ENCODE data around the gene SEC14L3. TPM values are rescaled to one million over a fixed set of nuclear protein-coding genes. Genes with fewer than 3 reads are reported as not detected.

Gene SEC14L3
- total and polyA plus RNA-seq, 2 donors (not counting 1 experiment from before 2014, with no cell fraction given) = not detected

DNA sequence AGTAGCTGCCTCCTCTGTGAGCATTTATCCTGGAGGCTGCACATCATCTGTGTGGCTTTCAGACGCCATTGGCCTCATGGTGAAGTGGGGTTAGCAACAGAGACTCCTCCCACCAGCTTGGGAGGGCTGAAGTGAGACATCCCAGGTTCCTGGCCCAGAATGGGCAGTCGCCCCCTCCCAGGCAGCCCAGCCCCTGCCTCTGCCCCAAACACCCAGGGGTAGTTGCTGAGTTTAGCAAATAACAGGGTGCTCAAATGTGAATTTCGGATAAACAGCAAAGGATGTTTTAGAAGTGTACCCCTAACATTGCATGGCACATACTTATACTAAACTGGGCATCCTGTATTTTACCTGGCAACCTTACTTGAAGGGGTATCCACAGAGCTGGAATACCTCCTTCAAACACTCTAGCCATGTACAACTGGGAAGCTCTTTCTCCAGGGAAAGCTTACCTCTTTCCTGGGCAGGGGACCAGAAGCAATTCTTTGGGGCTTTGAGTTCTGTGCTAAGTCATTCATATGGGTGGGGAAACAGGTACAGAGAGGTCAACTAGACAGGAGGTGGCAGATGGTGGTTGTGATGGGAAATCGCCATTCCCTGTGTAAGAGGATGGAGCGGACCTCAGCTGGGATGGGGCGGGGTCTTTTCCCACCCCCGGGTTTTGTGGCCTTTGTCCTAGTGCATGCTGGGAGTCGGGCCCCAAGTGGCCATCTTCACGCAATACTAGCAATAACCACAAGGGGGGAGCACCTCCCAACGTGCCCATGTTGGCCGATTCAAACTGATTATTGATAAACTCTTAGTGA lies 27.0 kb downstream of the SEC14L3 start:
- Mint-ChIP-seq H3K27ac (no peak overlapping the region), H3K4me3 (no peak overlapping the region), H3K9me3 (ENCODE audit: insufficient read depth) (peaks cover 5% of the 10 kb centered on the region), H3K4me1 (peaks cover 15% of the 10 kb centered on the region), H3K27me3 (peaks cover 46% of the 10 kb centered on the region)
- DNase-seq (peak; percentile 61), ATAC-seq (ENCODE audit: low read depth) (peak; percentile 62)
- Histone ChIP-seq H3K4me3 (ENCODE audit: control extremely low read depth in 1 of 5, extremely low read depth in 1 of 5, insufficient read depth in 1 of 5, low read depth in 2 of 5, low read length in 4 of 5) (no peak overlapping the region), H4K20me1 (ENCODE audit: control insufficient read depth, insufficient read depth, low read length, poor library complexity, severe bottlenecking) (no peaks in the 10 kb centered on the region), H3K4me2 (replicated peaks; ENCODE audit: low read depth, low read length, poor library complexity, severe bottlenecking) (no peak overlapping the region), H3K27me3 (replicated peaks in 1 of 4; ENCODE audit: control extremely low read depth in 1 of 4, control insufficient read depth in 3 of 4, insufficient read depth in 4 of 4, low read length in 3 of 4) (peaks cover 0 to 39% (median 3%) of the 10 kb centered on the region in 4 experiments), H3K79me2 (ENCODE audit: control insufficient read depth, insufficient read depth, low read length) (no peaks in the 10 kb centered on the region), H2AFZ (ENCODE audit: insufficient read depth, low read depth, low read length, poor library complexity, severe bottlenecking) (no peak overlapping the region), H3K4me1 (ENCODE audit: control insufficient read depth in 2 of 2, insufficient read depth in 2 of 2, low read length in 2 of 2) (peaks cover 8 to 11% of the 10 kb centered on the region in 2 donors), H3K9ac (ENCODE audit: low read length) (no peak overlapping the region), H3K36me3 (replicated peaks in 1 of 2; ENCODE audit: control extremely low read depth in 1 of 2, control insufficient read depth in 1 of 2, extremely low read depth in 1 of 2, insufficient read depth in 2 of 2, low read length in 1 of 2) (no peaks in the 10 kb centered on the region), H3K27ac (ENCODE audit: low read length in 2 of 2) (no peak overlapping the region), H3K9me3 (ENCODE audit: control extremely low read depth in 1 of 3, control insufficient read depth in 2 of 3, insufficient read depth in 1 of 3, low read length in 2 of 3) (peaks cover 0 to 22% (median 0%) of the 10 kb centered on the region in 3 donors)
- CTCF ChIA-PET = interaction anchor here (1.0 kb wide), 3 partner anchors 33 to 310 kb away, joined by 3 read pairs; no protein-coding TSS in a partner anchor
- 0% methylated on average over 2 of the region's 11 CpGs for WGBS (ENCODE audit: insufficient coverage)
- POLR2A ChIA-PET = interaction anchor here (0.6 kb wide), 1 partner anchor 13 kb away, joined by 7 read pairs; no protein-coding TSS in a partner anchor
- no peak for TF ChIP-seq EZH2 (IDR thresholded peaks at IDR 0.05; ENCODE audit: borderline replicate concordance, insufficient read depth, low read depth, low read length, poor library complexity, severe bottlenecking)
- TF ChIP-seq, protein P1, sequence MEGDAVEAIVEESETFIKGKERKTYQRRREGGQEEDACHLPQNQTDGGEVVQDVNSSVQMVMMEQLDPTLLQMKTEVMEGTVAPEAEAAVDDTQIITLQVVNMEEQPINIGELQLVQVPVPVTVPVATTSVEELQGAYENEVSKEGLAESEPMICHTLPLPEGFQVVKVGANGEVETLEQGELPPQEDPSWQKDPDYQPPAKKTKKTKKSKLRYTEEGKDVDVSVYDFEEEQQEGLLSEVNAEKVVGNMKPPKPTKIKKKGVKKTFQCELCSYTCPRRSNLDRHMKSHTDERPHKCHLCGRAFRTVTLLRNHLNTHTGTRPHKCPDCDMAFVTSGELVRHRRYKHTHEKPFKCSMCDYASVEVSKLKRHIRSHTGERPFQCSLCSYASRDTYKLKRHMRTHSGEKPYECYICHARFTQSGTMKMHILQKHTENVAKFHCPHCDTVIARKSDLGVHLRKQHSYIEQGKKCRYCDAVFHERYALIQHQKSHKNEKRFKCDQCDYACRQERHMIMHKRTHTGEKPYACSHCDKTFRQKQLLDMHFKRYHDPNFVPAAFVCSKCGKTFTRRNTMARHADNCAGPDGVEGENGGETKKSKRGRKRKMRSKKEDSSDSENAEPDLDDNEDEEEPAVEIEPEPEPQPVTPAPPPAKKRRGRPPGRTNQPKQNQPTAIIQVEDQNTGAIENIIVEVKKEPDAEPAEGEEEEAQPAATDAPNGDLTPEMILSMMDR (IDR thresholded peaks at IDR 0.05) = peak; percentile 75
- intact Hi-C loops (cut with micrococcal nuclease) = no loop called here

DNA sequence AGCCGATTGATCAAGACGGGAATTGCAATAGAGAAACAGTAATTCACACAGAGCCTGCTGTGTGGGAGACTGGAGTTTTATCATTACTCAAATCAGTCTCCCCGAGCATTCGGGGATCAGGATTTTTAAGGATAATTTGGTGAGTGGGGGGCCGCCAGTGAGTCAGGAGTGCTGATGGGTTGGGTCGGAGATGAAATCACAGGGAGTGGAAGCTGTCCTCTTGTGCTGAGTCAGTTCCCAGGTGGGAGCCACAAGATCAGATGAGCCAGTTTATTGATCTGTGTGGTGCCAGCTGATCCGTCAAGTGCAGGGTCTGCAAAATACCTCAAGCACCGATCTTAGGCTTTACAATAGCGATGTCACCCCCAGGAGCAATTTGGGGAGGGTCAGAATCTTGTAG lies 30.7 kb downstream of the SEC14L3 start:
- Histone ChIP-seq H3K79me2 (ENCODE audit: control insufficient read depth, insufficient read depth, low read length) (no peaks in the 10 kb centered on the region), H2AFZ (ENCODE audit: insufficient read depth, low read depth, low read length, poor library complexity, severe bottlenecking) (no peak overlapping the region), H3K4me1 (ENCODE audit: control insufficient read depth in 2 of 2, insufficient read depth in 2 of 2, low read length in 2 of 2) (peaks cover 8 to 14% of the 10 kb centered on the region in 2 donors), H3K9me3 (ENCODE audit: control extremely low read depth in 1 of 3, control insufficient read depth in 2 of 3, insufficient read depth in 1 of 3, low read length in 2 of 3) (peaks cover 0 to 26% (median 3%) of the 10 kb centered on the region in 3 donors), H3K27ac (ENCODE audit: low read length in 2 of 2) (no peak overlapping the region), H3K4me3 (ENCODE audit: control extremely low read depth in 1 of 5, extremely low read depth in 1 of 5, insufficient read depth in 1 of 5, low read depth in 2 of 5, low read length in 4 of 5) (no peak overlapping the region), H3K9ac (ENCODE audit: low read length) (no peak overlapping the region), H3K4me2 (replicated peaks; ENCODE audit: low read depth, low read length, poor library complexity, severe bottlenecking) (no peak overlapping the region), H3K27me3 (replicated peaks in 1 of 4; ENCODE audit: control extremely low read depth in 1 of 4, control insufficient read depth in 3 of 4, insufficient read depth in 4 of 4, low read length in 3 of 4) (peaks cover 0 to 38% (median 4%) of the 10 kb centered on the region in 4 experiments), H4K20me1 (ENCODE audit: control insufficient read depth, insufficient read depth, low read length, poor library complexity, severe bottlenecking) (no peaks in the 10 kb centered on the region), H3K36me3 (replicated peaks in 1 of 2; ENCODE audit: control extremely low read depth in 1 of 2, control insufficient read depth in 1 of 2, extremely low read depth in 1 of 2, insufficient read depth in 2 of 2, low read length in 1 of 2) (no peaks in the 10 kb centered on the region)
- Mint-ChIP-seq H3K4me1 (peaks cover 16% of the 10 kb centered on the region), H3K9me3 (ENCODE audit: insufficient read depth) (peaks cover 7% of the 10 kb centered on the region), H3K27ac (no peak overlapping the region), H3K27me3 (peaks cover 43% of the 10 kb centered on the region), H3K4me3 (no peak overlapping the region)
- intact Hi-C loops (cut with micrococcal nuclease) = no loop called here
- ATAC-seq (ENCODE audit: low read depth) = no peak
- ChIA-PET POLR2A (no interaction called here), CTCF (no interaction called here)
- 90% methylated on average over 3 of the region's 9 CpGs for WGBS (ENCODE audit: insufficient coverage)
- no peak for DNase-seq
- TF ChIP-seq, protein P1 (IDR thresholded peaks at IDR 0.05) = no peak
- TF ChIP-seq EZH2 (IDR thresholded peaks at IDR 0.05; ENCODE audit: borderline replicate concordance, insufficient read depth, low read depth, low read length, poor library complexity, severe bottlenecking) = no peak
